GM19324 (cell line): ENCODE measurements around the gene C4orf50.

Experiments
- ATAC-seq: cut with Tn5 transposase; IDR thresholded peaks from one replicate; pipeline ENCODE4 v1.9.1; 2021; ENCODE audit warnings: mild to moderate bottlenecking, moderate library complexity; ENCODE audit not compliant: unreplicated experiment, low FRiP score

Gene C4orf50

GRCh38 chr4:5973486-5974220, 44.6 kb downstream of the C4orf50 start:
- ATAC-seq: no peak

GRCh38 chr4:5973033-5973432, 45.2 kb downstream of the C4orf50 start:
- ATAC-seq: no peak

GRCh38 chr4:5972571-5972970, 45.7 kb downstream of the C4orf50 start:
- ATAC-seq: no peak

GRCh38 chr4:5971078-5971450, 47.2 kb downstream of the C4orf50 start:
- ATAC-seq: no peak

GRCh38 chr4:5970381-5971077, 47.7 kb downstream of the C4orf50 start:
- ATAC-seq: no peak

- no peak for ATAC-seq
These were observed 48.5 kb downstream of the C4orf50 start for GRCh38 chr4:5969777-5970176.

GRCh38 chr4:5969336-5969735, 48.9 kb downstream of the C4orf50 start:
- ATAC-seq: no peak

GRCh38 chr4:5968246-5968645, 50.0 kb downstream of the C4orf50 start:
- no peak for ATAC-seq

- no peak for ATAC-seq
These were observed 50.4 kb downstream of the C4orf50 start for GRCh38 chr4:5967783-5968182.

GRCh38 chr4:5965225-5965624, 53.0 kb downstream of the C4orf50 start:
- ATAC-seq: no peak

GRCh38 chr4:5964030-5964429, 54.2 kb downstream of the C4orf50 start:
- no peak for ATAC-seq

- no peak for ATAC-seq
These were observed 54.6 kb downstream of the C4orf50 start for GRCh38 chr4:5963611-5964010.

GRCh38 chr4:5962416-5962815, 55.8 kb downstream of the C4orf50 start:
- no peak for ATAC-seq

- no peak for ATAC-seq
These were observed 57.9 kb downstream of the C4orf50 start for GRCh38 chr4:5960252-5960880.

GRCh38 chr4:5959211-5959982, 58.8 kb downstream of the C4orf50 start:
- no peak for ATAC-seq

- no peak for ATAC-seq
These were observed 60.0 kb downstream of the C4orf50 start for GRCh38 chr4:5958199-5958735.

- ATAC-seq: no peak
These were observed 61.2 kb downstream of the C4orf50 start for GRCh38 chr4:5957076-5957475.

GRCh38 chr4:5956285-5957021, 61.8 kb downstream of the C4orf50 start:
- ATAC-seq: no peak

GRCh38 chr4:5955856-5956255, 62.4 kb downstream of the C4orf50 start:
- no peak for ATAC-seq

- no peak for ATAC-seq
These were observed 62.9 kb downstream of the C4orf50 start for GRCh38 chr4:5955201-5955821.
